Measurements from ENCODE around the gene AP2A2.

The AP2A2 gene

DNA sequence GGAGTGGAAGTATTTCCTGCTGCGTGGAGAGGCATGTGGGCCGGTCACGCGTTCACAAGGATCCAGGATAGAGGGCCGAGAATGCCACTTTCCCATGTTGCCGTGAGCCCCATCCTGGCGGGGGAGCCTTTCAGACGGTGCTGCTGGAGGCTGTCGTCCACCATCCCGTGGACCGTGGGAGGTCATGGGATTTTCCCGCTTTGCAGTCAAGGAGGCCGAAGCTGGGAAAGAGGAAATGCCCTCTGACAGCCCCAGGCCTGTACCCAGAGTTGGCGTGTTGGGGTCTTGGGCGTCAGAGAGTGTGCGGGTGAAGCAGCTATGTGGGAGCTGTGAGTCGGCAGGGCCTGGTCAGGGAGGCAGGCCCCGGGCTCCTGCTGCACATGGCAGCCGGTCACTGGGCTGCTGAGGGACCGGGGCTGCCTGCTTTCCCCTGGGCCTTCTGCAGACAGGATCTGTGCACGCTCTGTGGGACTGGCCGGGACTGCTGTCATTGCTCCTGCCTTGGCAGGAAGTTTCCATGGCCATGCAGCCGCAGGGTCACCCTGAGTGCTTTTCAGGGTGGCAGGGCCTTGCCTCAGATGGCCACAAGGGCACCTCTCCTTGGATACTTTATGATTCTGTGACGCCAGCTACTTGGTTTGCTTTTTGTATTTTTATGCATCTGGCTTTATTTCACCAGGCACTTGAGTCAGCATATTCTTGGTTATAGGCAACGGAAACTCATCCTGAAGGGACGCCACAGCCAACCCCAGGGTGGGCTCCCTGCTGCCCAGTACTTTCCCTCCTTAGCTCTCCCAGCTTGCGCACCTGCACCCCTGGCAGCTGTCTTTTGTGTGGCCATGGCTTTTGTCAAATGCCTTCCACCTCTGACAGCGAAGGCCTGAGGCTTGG, 52.4 kb downstream of the AP2A2 start:
- DNase-seq, result no peak

GRCh38 chr11:978781-979180, 53.1 kb downstream of the AP2A2 start:
- no peak for DNase-seq

DNA sequence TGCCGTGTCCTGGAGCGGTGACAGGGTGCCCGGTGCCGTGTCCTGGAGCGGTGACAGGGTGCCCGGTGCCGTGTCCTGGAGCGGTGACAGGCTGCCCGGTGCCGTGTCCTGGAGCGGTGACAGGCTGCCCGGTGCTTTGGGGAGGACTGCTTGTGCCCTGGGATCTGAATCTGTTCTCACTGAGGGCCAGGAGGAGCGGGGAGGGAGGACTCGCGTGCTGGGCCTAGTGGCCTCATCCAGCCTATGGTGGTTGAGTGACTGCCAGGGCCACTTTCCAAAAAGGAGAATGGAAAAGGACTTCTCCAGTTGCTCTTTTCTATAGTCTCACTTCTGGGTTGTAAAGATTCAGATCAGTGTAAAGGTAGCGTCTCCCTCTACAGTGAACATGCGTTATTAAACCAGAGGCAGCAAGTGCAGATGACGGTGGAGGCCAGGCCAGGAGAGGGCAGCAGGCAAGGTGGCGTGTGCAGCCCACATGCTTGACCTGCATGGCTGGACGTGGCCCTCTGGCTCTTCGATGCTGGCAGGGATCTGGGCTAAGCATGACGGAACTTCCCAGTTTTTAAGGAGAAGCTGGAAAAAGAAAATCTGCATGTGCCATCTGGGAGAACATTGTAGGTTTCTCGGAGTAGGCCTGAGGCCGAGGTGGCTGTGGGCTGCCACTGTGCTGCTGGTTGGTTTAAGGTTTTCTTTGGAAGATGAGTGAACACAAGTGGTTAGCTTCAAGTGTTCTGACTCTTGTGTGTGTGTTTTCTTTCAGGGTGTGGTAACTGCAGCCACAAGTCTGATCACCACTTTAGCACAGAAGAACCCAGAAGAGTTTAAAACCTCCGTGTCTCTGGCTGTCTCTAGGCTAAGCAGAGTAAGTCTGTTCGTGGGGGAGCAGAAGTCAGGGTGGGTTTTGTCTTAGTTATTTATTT, 55.0 kb downstream of the AP2A2 start:
- DNase-seq, result no peak

GRCh38 chr11:981764-982163, 56.1 kb downstream of the AP2A2 start:
- no peak for DNase-seq

DNA sequence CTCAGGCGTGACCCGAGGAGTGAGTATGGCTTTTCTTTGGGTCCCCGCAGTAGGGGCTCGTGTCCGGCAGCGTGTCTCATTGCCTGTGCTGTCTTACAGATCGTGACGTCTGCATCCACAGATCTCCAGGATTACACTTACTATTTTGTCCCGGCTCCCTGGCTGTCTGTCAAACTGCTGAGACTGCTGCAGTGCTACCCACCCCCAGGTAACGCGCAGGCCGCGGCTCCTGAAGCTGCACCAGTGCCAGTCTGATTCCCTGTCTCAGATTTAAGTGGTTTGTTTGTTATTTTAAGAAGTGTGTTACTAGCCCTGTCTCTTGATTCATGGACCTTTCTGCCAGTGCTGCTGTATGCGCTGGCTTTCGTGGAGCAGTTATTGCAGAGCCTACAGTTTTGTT, 58.9 kb downstream of the AP2A2 start:
- DNase-seq, result no peak

GRCh38 chr11:985406-985805, 59.7 kb downstream of the AP2A2 start:
- DNase-seq, result no peak

GRCh38 chr11:985848-986247, 60.2 kb downstream of the AP2A2 start:
- DNase-seq, result no peak

DNA sequence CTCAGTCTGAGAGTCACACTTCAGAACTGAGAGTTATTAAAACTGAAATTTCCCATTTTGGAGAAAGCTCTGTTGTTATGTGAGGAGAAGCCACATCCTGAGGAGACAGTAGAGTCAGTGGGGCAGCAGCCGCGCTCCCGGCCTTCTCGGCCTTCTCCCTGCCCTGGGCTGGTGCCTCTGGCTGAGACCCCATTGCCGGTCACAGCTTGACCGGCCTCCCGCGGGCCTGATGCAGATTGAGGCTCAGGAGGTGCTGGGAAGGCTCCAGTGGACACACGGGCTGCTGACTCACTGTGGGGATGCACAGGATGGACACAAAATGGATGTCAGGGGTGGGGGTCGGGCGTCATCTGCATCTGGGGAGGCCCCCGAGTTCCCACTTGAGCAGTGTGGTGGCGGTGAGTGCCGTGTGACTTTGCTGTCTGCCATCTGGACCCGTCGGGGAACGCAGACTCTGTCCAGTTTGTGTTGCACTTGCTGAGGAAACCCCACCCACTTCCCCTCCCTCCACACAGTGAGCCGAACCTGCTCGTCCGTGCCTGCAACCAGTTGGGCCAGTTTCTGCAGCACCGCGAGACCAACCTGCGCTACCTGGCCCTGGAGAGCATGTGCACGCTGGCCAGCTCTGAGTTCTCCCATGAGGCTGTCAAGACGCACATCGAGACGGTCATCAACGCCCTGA, 60.7 kb downstream of the AP2A2 start:
- DNase-seq, result no peak

GRCh38 chr11:986952-987305, 61.3 kb downstream of the AP2A2 start:
- no peak for DNase-seq

- DNase-seq, result no peak
These were observed 62.0 kb downstream of the AP2A2 start for GRCh38 chr11:987671-988070.

- no peak for DNase-seq
These were observed 64.4 kb downstream of the AP2A2 start for GRCh38 chr11:990101-990500.

DNA sequence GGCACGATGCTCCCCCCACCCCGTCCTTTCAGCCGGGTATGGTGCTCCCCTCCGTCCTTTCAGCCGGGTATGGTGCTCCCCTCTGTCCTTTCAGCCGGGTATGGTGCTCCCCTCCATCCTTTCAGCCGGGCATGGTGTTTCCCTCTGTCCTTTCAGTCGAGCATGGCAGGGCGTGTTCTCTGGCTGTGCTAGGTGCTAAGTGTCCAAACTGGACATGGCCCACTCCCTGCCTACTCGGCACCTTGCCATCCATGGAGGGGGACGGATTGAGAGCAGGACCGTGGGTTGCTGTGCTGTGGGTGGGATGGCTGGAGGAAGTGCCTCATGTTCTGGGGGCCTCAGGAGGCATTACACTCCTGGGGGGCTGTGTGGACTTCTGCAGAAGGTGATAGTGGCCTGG, 65.4 kb downstream of the AP2A2 start:
- no peak for DNase-seq

DNA sequence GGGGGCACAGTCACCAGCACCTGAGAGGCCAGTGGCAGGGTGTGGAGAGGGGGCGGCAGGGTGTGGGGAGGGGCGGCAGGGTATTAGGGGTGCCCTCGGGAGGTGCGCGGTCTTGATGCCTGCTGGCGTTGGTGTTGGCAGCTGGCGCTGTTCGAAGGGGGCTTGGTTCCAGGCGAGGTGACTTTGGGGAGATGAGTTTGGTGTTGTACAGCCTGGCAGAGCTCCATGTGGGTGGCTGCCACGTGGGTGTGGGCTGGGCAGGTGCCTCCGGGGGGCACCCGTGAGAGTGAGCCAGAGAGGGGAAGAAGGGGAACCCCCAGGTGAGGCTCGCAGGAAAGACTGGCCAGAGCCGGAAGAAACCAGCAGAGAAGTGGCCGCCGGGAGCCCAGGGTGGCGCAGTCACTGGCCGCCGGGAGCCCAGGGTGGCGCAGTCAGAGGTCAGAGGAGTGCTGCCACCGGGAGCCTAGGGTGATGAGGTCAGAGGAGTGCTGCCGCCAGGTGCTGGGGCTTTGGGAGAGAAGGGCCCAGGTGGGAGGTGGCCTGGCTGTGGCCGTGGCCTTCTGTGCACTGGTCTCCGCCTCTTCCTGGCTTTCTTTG, 66.1 kb downstream of the AP2A2 start:
- DNase-seq, result no peak

- no peak for DNase-seq
These were observed 66.9 kb downstream of the AP2A2 start for GRCh38 chr11:992577-992976.

- no peak for DNase-seq
These were observed 68.0 kb downstream of the AP2A2 start for GRCh38 chr11:993632-994167.

GRCh38 chr11:995044-995751, 69.5 kb downstream of the AP2A2 start:
- DNase-seq, result no peak

DNA sequence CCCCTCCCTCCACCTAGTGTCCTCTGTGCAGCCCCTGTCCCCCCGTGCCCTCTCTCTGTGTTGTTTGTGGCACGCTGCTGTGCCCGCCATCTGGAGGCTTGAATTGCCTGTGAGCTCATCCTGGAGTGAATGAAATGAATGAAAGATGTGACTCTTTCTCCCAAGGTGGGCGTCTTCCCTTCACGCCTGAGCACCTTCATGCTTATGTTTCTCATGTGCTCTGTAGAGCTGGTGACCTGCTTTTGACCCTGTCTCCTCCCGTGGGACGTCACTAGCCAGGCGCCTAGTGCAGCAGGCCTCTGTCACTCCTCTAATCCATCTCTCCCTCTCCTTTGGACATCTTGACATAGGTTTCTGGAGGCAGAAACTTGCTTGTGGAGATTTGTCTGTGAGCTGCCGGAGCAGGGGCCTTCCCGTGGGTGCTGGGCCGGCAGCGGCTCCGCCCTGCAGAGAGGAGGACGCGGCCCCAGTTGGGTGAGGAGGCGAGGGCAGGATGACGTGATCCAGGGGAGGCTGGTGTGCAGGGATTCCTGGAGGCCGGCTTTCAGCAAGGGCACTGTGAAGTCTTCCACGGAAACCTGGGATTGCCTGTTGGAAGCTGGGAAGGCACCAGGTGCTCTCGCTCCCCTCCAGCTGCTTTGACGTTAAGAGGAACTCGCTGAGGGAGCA, 70.2 kb downstream of the AP2A2 start:
- no peak for DNase-seq

GRCh38 chr11:996681-997080, 71.0 kb downstream of the AP2A2 start:
- DNase-seq, result no peak

GRCh38 chr11:997907-998306, 72.2 kb downstream of the AP2A2 start:
- DNase-seq, result no peak

GRCh38 chr11:999009-999408, 73.3 kb downstream of the AP2A2 start:
- no peak for DNase-seq
